GM12878 (cell line): ENCODE measurements around the gene SLC46A2.

ENCODE experiments used
- POLR2A ChIP-seq: IDR thresholded peaks from 2 replicates; pipeline ENCODE4 v1.6.1; 2011; ENCODE audit warnings: low read depth, mild to moderate bottlenecking, low read length
- SMAD1 ChIP-seq: fragments of 450-650 bp; IDR thresholded peaks from 2 replicates; pipeline ENCODE4 v1.6.1; 2018; ENCODE audit warnings: mild to moderate bottlenecking, low read depth; ENCODE audit not compliant: partially characterized antibody
- ZNF24 ChIP-seq: fragments of 450-650 bp; IDR thresholded peaks from 2 replicates; pipeline ENCODE4 v1.6.1; 2017; ENCODE audit warnings: antibody characterized with exemption, mild to moderate bottlenecking
- TF ChIP-seq, protein P1 (sequence below): fragments of 450-650 bp; IDR thresholded peaks from 2 replicates; pipeline ENCODE4 v1.6.1; 2017; ENCODE audit warnings: mild to moderate bottlenecking, moderate library complexity

DNA sequence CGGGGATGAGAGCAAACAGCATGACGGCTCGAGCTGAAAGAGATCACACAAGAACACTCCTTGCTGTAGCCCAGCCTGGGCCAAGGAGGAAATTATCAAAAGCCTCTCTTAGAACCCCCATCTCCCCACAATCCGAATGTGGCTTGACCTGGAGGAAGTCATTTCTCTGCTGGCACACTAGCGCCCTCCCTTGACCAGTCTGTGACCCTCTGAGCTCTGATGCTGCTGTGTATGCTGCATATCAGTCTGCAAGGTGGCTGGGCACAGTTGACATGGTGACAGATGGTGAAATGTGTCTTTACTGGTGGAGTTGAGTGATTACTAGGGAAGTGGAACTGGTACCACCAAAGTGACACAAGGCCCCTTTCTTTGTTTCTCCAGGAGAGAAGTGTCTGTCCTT is 3.3 kb downstream of the SLC46A2 start:
- no peak for TF ChIP-seq POLR2A
- TF ChIP-seq, protein P1, sequence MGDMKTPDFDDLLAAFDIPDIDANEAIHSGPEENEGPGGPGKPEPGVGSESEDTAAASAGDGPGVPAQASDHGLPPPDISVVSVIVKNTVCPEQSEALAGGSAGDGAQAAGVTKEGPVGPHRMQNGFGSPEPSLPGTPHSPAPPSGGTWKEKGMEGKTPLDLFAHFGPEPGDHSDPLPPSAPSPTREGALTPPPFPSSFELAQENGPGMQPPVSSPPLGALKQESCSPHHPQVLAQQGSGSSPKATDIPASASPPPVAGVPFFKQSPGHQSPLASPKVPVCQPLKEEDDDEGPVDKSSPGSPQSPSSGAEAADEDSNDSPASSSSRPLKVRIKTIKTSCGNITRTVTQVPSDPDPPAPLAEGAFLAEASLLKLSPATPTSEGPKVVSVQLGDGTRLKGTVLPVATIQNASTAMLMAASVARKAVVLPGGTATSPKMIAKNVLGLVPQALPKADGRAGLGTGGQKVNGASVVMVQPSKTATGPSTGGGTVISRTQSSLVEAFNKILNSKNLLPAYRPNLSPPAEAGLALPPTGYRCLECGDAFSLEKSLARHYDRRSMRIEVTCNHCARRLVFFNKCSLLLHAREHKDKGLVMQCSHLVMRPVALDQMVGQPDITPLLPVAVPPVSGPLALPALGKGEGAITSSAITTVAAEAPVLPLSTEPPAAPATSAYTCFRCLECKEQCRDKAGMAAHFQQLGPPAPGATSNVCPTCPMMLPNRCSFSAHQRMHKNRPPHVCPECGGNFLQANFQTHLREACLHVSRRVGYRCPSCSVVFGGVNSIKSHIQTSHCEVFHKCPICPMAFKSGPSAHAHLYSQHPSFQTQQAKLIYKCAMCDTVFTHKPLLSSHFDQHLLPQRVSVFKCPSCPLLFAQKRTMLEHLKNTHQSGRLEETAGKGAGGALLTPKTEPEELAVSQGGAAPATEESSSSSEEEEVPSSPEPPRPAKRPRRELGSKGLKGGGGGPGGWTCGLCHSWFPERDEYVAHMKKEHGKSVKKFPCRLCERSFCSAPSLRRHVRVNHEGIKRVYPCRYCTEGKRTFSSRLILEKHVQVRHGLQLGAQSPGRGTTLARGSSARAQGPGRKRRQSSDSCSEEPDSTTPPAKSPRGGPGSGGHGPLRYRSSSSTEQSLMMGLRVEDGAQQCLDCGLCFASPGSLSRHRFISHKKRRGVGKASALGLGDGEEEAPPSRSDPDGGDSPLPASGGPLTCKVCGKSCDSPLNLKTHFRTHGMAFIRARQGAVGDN = no peak
- no peak for TF ChIP-seq ZNF24
- no peak for TF ChIP-seq SMAD1
